ENCODE data around the gene CRTAC1.

CRTAC1 gene

DNA sequence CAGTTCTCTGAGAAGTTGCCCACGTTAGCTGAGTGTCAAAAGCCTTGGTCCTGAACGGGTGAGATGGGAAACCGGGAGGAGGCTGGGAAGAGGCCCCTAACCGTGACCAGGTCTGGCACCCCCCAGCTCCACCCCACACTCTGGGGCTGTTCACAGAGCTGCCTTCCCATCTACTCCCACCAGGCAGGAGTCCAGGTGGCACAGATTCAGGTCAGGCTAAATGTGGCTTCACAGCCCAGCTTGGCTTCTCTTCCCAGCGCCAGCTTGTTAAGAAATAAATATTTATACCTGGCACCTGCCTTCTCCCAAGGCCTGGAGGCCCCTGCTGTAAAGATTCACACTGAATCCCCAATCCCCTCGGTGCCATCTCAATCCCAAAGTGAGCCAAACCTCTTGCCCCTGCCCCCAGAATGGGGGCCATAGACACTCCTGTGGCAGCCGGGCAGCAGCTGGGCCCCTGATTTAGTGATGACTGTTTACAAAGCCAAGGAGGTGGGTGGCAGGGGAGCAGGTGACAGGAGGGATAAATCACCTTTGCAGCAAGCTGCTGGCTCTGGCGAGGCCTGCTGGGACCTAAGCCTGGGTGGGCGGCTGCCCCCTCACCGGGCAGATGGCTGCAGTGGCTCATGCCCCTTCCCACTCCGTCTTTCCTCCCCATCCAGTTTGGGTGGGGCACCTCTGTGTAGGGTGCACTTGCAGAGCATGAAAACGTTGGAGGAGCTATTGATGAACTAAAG, 108.2 kb downstream of the CRTAC1 start:
- no peak overlapping the region for H3K27ac ChIP-seq (replicated peaks)
- H3K4me3 ChIP-seq (replicated peaks; ENCODE audit: insufficient read depth, low read length), result no peak overlapping the region
- H3K27me3 ChIP-seq (ENCODE audit: insufficient read depth, poor library complexity, severe bottlenecking), result no peaks in the 10 kb centered on the region
- TF ChIP-seq SPI1 (IDR thresholded peaks at IDR 0.05; ENCODE audit: borderline replicate concordance, low read depth) (no peak), GABPA (IDR thresholded peaks at IDR 0.05; ENCODE audit: low read depth) (no peak), POLR2AphosphoS5 (IDR thresholded peaks at IDR 0.05; ENCODE audit: low read depth) (no peak)
- TF ChIP-seq, protein P1, sequence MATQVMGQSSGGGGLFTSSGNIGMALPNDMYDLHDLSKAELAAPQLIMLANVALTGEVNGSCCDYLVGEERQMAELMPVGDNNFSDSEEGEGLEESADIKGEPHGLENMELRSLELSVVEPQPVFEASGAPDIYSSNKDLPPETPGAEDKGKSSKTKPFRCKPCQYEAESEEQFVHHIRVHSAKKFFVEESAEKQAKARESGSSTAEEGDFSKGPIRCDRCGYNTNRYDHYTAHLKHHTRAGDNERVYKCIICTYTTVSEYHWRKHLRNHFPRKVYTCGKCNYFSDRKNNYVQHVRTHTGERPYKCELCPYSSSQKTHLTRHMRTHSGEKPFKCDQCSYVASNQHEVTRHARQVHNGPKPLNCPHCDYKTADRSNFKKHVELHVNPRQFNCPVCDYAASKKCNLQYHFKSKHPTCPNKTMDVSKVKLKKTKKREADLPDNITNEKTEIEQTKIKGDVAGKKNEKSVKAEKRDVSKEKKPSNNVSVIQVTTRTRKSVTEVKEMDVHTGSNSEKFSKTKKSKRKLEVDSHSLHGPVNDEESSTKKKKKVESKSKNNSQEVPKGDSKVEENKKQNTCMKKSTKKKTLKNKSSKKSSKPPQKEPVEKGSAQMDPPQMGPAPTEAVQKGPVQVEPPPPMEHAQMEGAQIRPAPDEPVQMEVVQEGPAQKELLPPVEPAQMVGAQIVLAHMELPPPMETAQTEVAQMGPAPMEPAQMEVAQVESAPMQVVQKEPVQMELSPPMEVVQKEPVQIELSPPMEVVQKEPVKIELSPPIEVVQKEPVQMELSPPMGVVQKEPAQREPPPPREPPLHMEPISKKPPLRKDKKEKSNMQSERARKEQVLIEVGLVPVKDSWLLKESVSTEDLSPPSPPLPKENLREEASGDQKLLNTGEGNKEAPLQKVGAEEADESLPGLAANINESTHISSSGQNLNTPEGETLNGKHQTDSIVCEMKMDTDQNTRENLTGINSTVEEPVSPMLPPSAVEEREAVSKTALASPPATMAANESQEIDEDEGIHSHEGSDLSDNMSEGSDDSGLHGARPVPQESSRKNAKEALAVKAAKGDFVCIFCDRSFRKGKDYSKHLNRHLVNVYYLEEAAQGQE (IDR thresholded peaks at IDR 0.05; ENCODE audit: insufficient replicate concordance, low read depth), result no peak
- TF ChIP-seq, protein P2, sequence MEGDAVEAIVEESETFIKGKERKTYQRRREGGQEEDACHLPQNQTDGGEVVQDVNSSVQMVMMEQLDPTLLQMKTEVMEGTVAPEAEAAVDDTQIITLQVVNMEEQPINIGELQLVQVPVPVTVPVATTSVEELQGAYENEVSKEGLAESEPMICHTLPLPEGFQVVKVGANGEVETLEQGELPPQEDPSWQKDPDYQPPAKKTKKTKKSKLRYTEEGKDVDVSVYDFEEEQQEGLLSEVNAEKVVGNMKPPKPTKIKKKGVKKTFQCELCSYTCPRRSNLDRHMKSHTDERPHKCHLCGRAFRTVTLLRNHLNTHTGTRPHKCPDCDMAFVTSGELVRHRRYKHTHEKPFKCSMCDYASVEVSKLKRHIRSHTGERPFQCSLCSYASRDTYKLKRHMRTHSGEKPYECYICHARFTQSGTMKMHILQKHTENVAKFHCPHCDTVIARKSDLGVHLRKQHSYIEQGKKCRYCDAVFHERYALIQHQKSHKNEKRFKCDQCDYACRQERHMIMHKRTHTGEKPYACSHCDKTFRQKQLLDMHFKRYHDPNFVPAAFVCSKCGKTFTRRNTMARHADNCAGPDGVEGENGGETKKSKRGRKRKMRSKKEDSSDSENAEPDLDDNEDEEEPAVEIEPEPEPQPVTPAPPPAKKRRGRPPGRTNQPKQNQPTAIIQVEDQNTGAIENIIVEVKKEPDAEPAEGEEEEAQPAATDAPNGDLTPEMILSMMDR (IDR thresholded peaks at IDR 0.05; ENCODE audit: insufficient read depth, low read length), result no peak
- no peak for DNase-seq (ENCODE audit: low read depth in 1 of 2, low spot score in 1 of 2)

DNA sequence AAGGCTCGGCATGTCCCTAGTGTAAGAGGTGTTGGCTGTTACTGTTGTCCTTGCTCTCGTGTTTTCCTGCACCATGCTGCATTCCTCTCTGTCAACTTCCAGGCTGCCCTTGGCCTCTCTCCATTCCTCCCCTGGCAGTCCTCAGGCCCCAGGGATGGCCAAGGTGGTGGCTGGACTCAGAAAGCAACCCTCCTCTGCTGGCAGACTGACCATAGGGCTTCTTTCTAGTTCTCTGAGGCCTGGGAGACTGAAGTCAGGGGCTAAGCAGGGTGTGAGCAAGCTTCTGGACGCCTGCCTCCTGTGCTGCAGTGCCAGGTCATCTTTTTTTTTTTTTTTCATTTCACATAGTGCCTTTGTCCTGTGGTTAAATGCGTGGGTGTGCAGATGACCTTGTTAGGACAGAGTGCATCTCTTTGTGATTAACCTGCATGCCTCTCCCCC, 108.8 kb downstream of the CRTAC1 start:
- no peaks in the 10 kb centered on the region for H3K27me3 ChIP-seq (ENCODE audit: insufficient read depth, poor library complexity, severe bottlenecking)
- H3K4me3 ChIP-seq (replicated peaks; ENCODE audit: insufficient read depth, low read length), result no peak overlapping the region
- DNase-seq (ENCODE audit: low read depth in 1 of 2, low spot score in 1 of 2), result no peak
- no peak overlapping the region for H3K27ac ChIP-seq (replicated peaks)
- TF ChIP-seq GABPA (IDR thresholded peaks at IDR 0.05; ENCODE audit: low read depth) (no peak), SPI1 (IDR thresholded peaks at IDR 0.05; ENCODE audit: borderline replicate concordance, low read depth) (no peak), POLR2AphosphoS5 (IDR thresholded peaks at IDR 0.05; ENCODE audit: low read depth) (no peak)
- TF ChIP-seq, protein P1 (IDR thresholded peaks at IDR 0.05; ENCODE audit: insufficient replicate concordance, low read depth), result no peak
- TF ChIP-seq, protein P2 (IDR thresholded peaks at IDR 0.05; ENCODE audit: insufficient read depth, low read length), result no peak

DNA sequence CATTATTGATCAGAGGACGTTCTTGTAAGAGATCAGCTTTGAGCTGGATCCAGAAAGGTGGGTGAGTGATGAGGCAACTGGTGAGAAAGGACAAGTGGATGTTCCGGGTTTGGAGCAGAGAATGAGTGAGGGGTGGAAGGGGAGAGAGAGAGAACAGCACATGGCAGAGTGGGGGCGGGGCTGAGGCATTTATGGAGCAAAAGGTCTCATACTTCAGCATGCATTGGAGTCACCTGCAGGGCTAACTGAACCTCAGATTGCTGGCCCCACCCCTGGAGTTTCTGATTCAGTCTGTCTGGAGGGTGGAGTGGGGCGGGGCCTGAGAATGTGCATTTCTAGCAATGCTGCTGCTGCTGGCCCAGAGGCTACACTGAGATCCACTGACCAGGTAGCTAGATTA, 109.6 kb downstream of the CRTAC1 start:
- no peak overlapping the region for H3K27ac ChIP-seq (replicated peaks)
- H3K27me3 ChIP-seq (ENCODE audit: insufficient read depth, poor library complexity, severe bottlenecking), result no peaks in the 10 kb centered on the region
- TF ChIP-seq, protein P1 (IDR thresholded peaks at IDR 0.05; ENCODE audit: insufficient replicate concordance, low read depth), result no peak
- TF ChIP-seq POLR2AphosphoS5 (IDR thresholded peaks at IDR 0.05; ENCODE audit: low read depth) (no peak), GABPA (IDR thresholded peaks at IDR 0.05; ENCODE audit: low read depth) (no peak), SPI1 (IDR thresholded peaks at IDR 0.05; ENCODE audit: borderline replicate concordance, low read depth) (no peak)
- TF ChIP-seq, protein P2 (IDR thresholded peaks at IDR 0.05; ENCODE audit: insufficient read depth, low read length), result no peak
- DNase-seq (ENCODE audit: low read depth in 1 of 2, low spot score in 1 of 2), result no peak
- no peak overlapping the region for H3K4me3 ChIP-seq (replicated peaks; ENCODE audit: insufficient read depth, low read length)

Data from HL-60 (cell line).